ENCODE results near the gene COPG1. TPM values are rescaled to one million over a fixed set of nuclear protein-coding genes. Genes with fewer than 3 reads are reported as not detected.
A peak's percentile ranks its signal among the peaks of the same experiment; 100 is the strongest.

Gene COPG1
- total and polyA plus RNA-seq, 2 of the 13 experiments (the other 11 are each of a cell fraction or from before 2014, with no cell fraction given) = 98.6 to 166 TPM

GRCh38 chr3:129224984-129225393 lies 24.4 kb upstream of the COPG1 start (continued):
- TF ChIP-seq NFKBIZ (CRISPR knock-in tag; IDR thresholded peaks at IDR 0.05) (0 out of 2 replicates have a peak, but pooled peaks have one; percentile 45), ZSCAN31 (CRISPR knock-in tag; IDR thresholded peaks at IDR 0.05; ENCODE audit: low read depth) (peak; percentile 41; the same call in 1 of the 2 replicates), ZNF317 (CRISPR knock-in tag; IDR thresholded peaks at IDR 0.05) (no peak), HMG20B (CRISPR knock-in tag; conservative IDR thresholded peaks at IDR 0.05) (peak; percentile 73), ZNF605 (CRISPR knock-in tag; IDR thresholded peaks at IDR 0.05) (0 out of 2 replicates have a peak, but pooled peaks have one; percentile 22), HIC2 (CRISPR knock-in tag; IDR thresholded peaks at IDR 0.05; ENCODE audit: low read depth) (peak; percentile 98), ZBTB7A (CRISPR knock-in tag; IDR thresholded peaks at IDR 0.05) (no peak), REST (IDR thresholded peaks at IDR 0.05; ENCODE audit: borderline replicate concordance in 1 of 2, low read depth in 1 of 2, low read length in 2 of 2) (peak in 1 of 2 experiments; percentile 46; a peak in 1 of 4 replicates), RXRA (CRISPR knock-in tag; IDR thresholded peaks at IDR 0.05) (peak; percentile 51), HOXA3 (CRISPR knock-in tag; IDR thresholded peaks at IDR 0.05) (peak; percentile 73), REPIN1 (CRISPR knock-in tag; IDR thresholded peaks at IDR 0.05; ENCODE audit: borderline replicate concordance, low read depth) (0 out of 2 replicates have a peak, but pooled peaks have one; percentile 55), JDP2 (CRISPR knock-in tag; IDR thresholded peaks at IDR 0.05; ENCODE audit: borderline replicate concordance) (no peak), RAD21 (CRISPR knock-in tag; IDR thresholded peaks at IDR 0.05) (peak; percentile 8; the same call in 1 of the 2 replicates), SOX5 (CRISPR knock-in tag; IDR thresholded peaks at IDR 0.05; ENCODE audit: borderline replicate concordance) (peak; percentile 55; the same call in 1 of the 2 replicates), ERF (CRISPR knock-in tag; IDR thresholded peaks at IDR 0.05) (peak; percentile 34; the same call in 1 of the 2 replicates), ZNF44 (CRISPR knock-in tag; IDR thresholded peaks at IDR 0.05) (no peak), SP1 (IDR thresholded peaks at IDR 0.05) (no peak), SP1 (CRISPR knock-in tag; IDR thresholded peaks at IDR 0.05) (peak; percentile 50; the same call in 1 of the 2 replicates), KLF13 (CRISPR knock-in tag; IDR thresholded peaks at IDR 0.05) (no peak), ZFP82 (CRISPR knock-in tag; IDR thresholded peaks at IDR 0.05; ENCODE audit: borderline replicate concordance) (0 out of 2 replicates have a peak, but pooled peaks have one; percentile 53), ZNF501 (CRISPR knock-in tag; IDR thresholded peaks at IDR 0.05) (peak; percentile 76), ATF3 (CRISPR knock-in tag; IDR thresholded peaks at IDR 0.05) (0 out of 2 replicates have a peak, but pooled peaks have one; percentile 14), PAWR (CRISPR knock-in tag; IDR thresholded peaks at IDR 0.05; ENCODE audit: borderline replicate concordance) (no peak), TFE3 (CRISPR knock-in tag; IDR thresholded peaks at IDR 0.05) (no peak)
